HG02981 (cell line): ENCODE results near the gene PRKCZ.
"Not testable (repeated sequence)": the region's sequence is repeated elsewhere in the genome, so short reads cannot be mapped to it uniquely, and the experiment has no call there.

ENCODE experiments used
- ATAC-seq: cut with Tn5 transposase; IDR thresholded peaks from one replicate; pipeline ENCODE4 v1.9.1; 2021; ENCODE audit warnings: mild to moderate bottlenecking, moderate library complexity; ENCODE audit not compliant: unreplicated experiment

The PRKCZ gene

DNA sequence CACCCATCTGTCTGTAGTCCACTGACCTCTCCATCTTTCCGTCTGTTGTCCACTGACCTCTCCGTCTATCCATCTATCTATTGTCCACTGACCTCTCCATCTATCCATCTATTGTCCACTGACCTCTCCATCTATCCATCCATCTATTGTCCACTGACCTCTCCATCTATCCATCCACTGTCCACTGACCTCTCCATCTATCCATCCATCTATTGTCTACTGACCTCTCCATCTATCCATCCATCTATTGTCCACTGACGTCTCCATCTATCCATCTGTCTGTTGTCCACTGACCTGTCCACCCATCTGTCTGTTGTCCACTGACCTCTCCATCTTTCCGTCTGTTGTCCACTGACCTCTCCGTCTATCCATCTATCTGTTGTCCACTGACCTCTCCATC lies 97.7 kb downstream of the PRKCZ start:
- ATAC-seq: not testable (repeated sequence)

DNA sequence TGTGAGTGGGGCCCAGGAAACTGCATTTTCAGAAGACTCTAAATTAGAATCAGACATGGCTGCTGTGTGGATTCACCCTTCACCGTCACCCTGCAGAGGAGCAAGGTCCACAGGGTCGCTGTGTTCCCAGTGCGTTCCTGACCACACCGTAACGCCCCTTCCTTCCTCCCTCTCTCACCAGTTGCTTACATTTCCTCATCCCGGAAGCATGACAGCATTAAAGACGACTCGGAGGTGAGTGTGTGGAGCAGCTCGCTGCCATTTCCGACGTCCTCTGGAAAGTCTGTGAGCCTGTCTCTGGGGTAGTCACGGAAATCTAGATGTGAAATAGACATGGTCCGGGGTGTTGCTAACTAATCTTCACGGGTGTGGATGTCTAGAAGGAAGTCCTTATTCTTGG lies 98.5 kb downstream of the PRKCZ start:
- no peak for ATAC-seq

- ATAC-seq: no peak
Measured at GRCh38 chr1:2150801-2151200, 100.6 kb downstream of the PRKCZ start.

GRCh38 chr1:2151252-2151651 lies 101.0 kb downstream of the PRKCZ start:
- no peak for ATAC-seq

- no peak for ATAC-seq
Measured at GRCh38 chr1:2151911-2152310, 101.7 kb downstream of the PRKCZ start.

DNA sequence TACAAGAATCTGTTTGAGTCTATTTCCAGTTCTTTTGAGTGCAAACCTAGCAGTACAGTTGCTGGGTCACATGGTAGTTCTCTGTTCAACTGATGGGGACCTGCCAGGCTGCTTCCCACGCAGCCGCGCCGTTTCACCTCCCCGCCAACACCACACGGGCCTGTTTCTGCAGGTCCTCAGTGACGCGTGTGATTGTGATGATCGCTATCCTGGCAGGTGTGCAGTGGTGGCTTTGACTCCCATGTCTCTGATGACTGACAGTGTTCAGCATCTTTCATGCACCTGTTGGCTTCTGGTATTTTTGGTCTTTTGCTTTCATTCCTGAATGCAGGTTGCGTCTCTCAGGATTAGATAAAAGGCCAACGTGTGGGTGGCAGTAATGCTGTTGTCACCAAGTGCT lies 102.7 kb downstream of the PRKCZ start:
- no peak for ATAC-seq

DNA sequence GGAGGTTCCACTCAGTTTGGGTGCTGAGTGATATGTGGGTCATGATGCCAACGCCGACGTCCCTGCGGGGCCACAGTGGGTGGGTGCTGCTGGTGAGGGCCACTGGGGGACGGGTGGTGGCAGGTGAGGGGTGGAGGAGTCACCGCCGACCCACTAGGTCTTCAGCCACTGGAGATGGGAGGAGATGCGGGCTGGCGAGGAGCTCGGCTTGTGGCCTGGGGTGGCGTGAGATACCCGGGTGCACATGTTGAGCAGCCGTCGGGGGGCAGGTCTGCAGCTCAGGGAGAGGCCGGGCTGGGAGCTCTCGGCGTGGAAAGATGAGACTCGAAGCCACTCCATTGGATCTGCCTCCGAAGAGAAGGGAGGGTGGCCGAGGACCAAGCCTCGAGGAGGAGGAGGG lies 103.8 kb downstream of the PRKCZ start:
- ATAC-seq: no peak

GRCh38 chr1:2155147-2155598 lies 105.0 kb downstream of the PRKCZ start:
- no peak for ATAC-seq

- no peak for ATAC-seq
Measured at GRCh38 chr1:2155788-2156187, 105.6 kb downstream of the PRKCZ start.

DNA sequence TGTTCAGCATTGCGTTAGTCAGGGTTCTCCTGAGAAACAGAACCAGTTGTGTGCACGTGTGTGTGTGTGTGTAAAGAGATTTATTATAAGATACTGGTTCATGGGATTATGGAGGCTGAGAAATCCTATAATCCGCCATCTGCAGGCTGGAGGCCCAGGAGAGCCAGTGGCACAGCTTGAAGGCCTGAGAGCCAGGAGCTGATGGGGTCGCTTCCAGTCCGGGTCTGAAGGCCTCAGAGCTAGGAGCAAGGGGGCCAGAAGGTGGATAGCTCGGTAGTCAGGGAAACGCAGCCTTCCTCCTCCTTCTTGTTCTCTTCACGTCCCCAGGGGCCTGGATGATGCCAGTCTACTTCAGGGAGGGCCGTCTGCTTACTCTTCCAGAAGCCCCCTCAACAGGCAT lies 106.7 kb downstream of the PRKCZ start:
- ATAC-seq: no peak

DNA sequence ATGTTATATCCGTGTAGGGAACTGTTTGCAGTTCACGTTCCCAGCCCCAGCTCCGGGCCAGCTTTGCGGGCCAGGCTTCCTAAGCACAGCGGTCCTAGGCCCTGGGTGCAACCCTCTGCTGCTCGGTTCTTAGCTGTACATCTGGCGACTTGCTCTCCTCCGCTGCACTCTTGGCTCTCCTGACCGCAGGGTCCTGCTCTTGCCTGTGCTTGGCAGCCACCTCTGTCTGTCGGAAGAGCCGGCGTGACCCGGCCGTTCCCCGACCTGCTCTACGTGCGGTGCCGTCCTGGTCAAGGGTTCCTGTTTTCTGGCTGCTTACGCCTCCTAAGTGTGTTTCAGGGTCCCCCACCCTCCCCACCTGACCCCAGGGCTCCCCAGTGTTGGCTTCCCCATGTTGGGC lies 107.6 kb downstream of the PRKCZ start:
- ATAC-seq: no peak

- no peak for ATAC-seq
Measured at GRCh38 chr1:2158272-2158671, 108.1 kb downstream of the PRKCZ start.

DNA sequence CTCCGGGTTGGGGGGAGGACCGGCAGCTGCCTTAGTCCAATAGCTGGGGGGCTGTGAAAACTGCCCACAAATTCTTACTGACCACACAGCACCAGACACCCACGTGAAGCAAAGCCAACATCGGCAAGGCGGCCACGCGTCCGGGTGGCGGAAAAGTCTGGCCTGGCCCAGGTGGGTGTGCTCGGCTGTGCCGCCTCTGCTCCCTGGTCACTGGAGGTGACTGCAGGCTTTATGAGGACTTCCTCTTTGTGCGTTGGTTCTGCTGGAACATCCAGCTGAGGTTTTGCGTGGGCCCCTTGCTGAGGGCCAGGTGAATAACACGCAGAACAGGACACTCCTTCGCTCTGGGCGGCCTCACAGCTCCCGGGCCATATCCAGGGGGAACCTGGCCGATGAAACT lies 108.9 kb downstream of the PRKCZ start:
- no peak for ATAC-seq

DNA sequence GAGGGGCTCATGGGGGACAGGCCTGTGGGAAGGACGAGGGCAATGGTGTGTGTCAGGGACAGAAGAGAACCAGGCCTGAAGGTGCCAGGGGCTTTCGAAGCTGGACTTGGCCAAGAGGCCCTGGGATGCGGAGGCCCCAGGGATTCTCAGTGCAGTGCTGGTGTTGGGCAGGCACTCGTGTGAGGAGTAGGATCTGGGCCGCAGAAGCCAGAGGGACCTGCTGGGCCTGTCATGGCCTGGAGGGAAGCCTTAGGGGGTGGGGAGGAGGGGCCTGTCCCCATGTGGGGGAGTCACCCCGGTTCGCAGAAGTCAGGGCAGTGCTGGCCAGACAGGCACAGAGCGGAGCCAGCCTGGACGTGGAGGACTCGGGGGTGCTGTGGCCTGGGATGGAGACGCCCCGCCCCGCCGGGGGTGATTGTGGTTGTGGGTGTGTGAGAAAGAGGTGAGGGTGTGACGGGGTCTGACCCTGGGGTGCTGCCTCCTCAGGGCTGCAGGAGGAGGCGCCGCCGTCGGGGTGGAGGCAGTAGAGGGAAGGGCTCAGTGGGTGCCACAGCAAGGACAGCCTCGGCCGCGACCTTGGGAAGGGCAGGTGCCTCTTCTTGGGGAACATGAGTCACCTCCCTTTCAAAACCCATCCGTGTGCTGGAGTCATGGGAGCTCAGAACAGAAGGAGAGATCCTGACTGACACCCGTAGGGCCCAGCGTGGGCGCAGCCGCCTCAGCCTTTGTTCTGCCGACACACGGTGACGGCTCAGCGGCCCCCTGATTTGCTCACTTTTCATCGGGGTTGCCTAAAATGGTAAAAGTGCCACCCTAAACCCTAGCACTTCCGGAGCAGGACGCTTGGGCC lies 110.5 kb downstream of the PRKCZ start:
- ATAC-seq: no peak

- no peak for ATAC-seq
Measured at GRCh38 chr1:2163205-2163604, 113.0 kb downstream of the PRKCZ start.

- ATAC-seq: no peak
Measured at GRCh38 chr1:2165646-2166045, 115.4 kb downstream of the PRKCZ start.

DNA sequence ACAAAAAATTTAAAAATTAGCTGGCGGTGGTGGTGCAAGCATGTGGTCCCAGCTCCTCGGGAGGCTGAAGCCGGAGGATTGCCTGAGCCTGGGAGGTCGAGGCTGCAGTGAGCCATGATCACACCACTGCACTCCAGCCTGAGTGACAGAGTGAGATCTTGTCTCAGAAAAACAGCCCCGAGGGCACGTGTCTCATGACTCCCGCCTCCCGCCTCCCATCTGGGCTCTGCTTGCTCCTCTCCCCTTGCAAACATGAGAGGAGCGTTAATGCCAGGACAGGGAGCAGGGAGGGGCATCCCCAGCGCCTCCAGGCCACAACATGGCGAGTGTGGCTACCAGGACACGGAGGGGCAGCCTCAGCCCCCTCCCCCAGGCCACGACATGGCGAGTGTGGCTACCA lies 116.0 kb downstream of the PRKCZ start:
- ATAC-seq: no peak

GRCh38 chr1:2166695-2167094 lies 116.5 kb downstream of the PRKCZ start:
- no peak for ATAC-seq

DNA sequence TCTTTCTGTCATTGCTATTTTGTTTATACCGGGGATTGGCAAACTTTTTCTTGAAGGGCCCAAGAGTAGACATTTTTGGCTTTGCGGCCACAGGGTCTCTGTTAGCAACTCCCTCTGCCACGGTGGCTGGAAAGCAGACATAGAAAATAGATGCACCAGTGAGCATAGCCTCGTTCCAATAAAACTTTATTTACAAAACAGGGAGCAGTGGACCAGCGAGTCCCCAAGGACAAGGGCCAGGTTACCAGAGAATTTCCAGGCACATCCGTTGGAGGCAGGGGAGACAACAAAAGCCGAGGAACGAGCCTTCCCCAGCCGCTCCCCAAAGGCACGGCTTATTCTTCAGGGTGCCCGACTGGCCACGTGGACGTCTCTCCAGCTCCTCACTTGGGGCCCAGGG lies 117.9 kb downstream of the PRKCZ start:
- ATAC-seq: no peak

DNA sequence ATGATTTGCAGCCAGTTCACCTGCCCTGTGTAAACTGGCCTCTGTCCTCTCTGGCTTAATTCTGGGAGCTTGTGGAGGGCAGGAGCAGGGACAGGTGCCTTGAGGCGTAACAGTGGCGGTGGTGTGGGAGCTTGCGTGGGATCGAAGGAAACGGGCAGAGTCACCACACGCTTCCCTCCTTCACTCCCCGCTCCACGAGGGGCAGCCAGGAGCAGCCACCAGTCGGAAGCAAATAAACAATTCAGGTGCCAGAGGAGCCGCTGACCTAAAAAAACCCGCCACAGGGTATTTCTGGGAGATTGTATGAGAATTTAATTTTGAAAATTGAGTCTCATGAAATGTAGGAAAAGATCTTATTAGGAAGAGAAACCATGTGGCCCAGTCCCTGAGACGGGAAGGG lies 118.3 kb downstream of the PRKCZ start:
- no peak for ATAC-seq

GRCh38 chr1:2169200-2169836 lies 119.1 kb downstream of the PRKCZ start:
- ATAC-seq: no peak

GRCh38 chr1:2170211-2170610 lies 120.0 kb downstream of the PRKCZ start:
- no peak for ATAC-seq
